HepG2 (cell line): ENCODE data around the gene TMTC4. TPM values are rescaled to one million over a fixed set of nuclear protein-coding genes. Genes with fewer than 3 reads are reported as not detected.

Experiments
- ATAC-seq: fragments of 200-7000 bp; cut with Tn5 transposase; 3 replicates; pipeline ENCODE4 v1.9.1; 2020; ENCODE audit warnings: mild to moderate bottlenecking, moderate library complexity
- BruUV-seq: library from RNA; stranded (reverse); fragments of 400-500 nt; replicated peaks from 2 replicates; lab custom pipeline; 2021; lab: Mats Ljungman, UMichigan
- CTCF ChIA-PET: fragments of 300-600 bp; formaldehyde crosslinking; extraction: SDS; loops from one replicate; lab custom pipeline; 2021; ENCODE audit warnings: low total read pairs, inconsistent platforms, low intra/inter-chr PET ratio; lab: Yijun Ruan, JAX
- POLR2A ChIA-PET: fragments of 350-600 bp; sonication (Branson Sonifier 250); formaldehyde crosslinking; loops from one replicate; lab custom pipeline; 2020; ENCODE audit warnings: antibody characterized with exemption, inconsistent platforms; lab: Yijun Ruan, JAX
- DNase-seq: peaks from one replicate; pipeline ENCODE4 v3.0.0-alpha.2; 2015; ENCODE audit warnings: low spot score
- FAIRE-seq: peaks from 3 replicates; lab custom pipeline; 2011; peaks lifted over from hg19 to GRCh38; lab: Jason Lieb, UNC
- H2AFZ ChIP-seq: one replicate; pipeline ENCODE4 v1.6.1; 2011; ENCODE audit warnings: low read length, inconsistent platforms
- H3K27ac ChIP-seq: fragments of 300-600 bp; 3 replicates; pipeline ENCODE4 v1.8.0; 2011; ENCODE audit warnings: mixed run types, mild to moderate bottlenecking, mixed read lengths, low read length, inconsistent platforms; ENCODE audit not compliant: insufficient read depth; ENCODE audit errors: extremely low read length
- H3K27me3 ChIP-seq, 2 experiments: fragments of 200-600 bp in 1 of 2; 2 replicates in 1 of 2; 3 replicates in 1 of 2; pipeline versions ENCODE4 v1.6.0 to v1.8.0; 2011; ENCODE audit warnings: low read length in 2 of 2, mild to moderate bottlenecking in 2 of 2, moderate library complexity in 2 of 2, inconsistent platforms in 1 of 2; ENCODE audit not compliant: insufficient read depth in 2 of 2, control insufficient read depth in 1 of 2
- H3K36me3 ChIP-seq, 2 experiments: fragments of 200-600 bp in 1 of 2; replicated peaks in 1 of 2; 2 replicates in 1 of 2; 3 replicates in 1 of 2; pipeline versions ENCODE4 v1.5.1 to v1.8.0; 2011; ENCODE audit warnings: low read length in 2 of 2, inconsistent platforms in 1 of 2; ENCODE audit not compliant: insufficient read depth in 2 of 2, control insufficient read depth in 1 of 2
- H3K4me1 ChIP-seq: 2 replicates; pipeline ENCODE4 v1.5.1; 2012; ENCODE audit warnings: low read length, inconsistent platforms; ENCODE audit not compliant: insufficient read depth
- H3K4me2 ChIP-seq: 2 replicates; pipeline ENCODE4 v1.6.0; 2011; ENCODE audit warnings: low read depth, low read length, inconsistent platforms
- H3K4me3 ChIP-seq, 3 experiments: fragments of 200-600 bp in 1 of 3; sonication (generic), shearing (Covaris generic) in 1 of 3; replicated peaks in 1 of 3; 2 replicates each; pipeline ENCODE4 v1.5.1; 2011 to 2016; ENCODE audit warnings: low read length in 3 of 3, inconsistent platforms in 2 of 3, low read depth in 2 of 3, mild to moderate bottlenecking in 2 of 3, control low read depth in 1 of 3, mixed read lengths in 1 of 3; ENCODE audit not compliant: insufficient read depth in 1 of 3
- H3K79me2 ChIP-seq: one replicate; pipeline ENCODE4 v1.6.1; 2011; ENCODE audit warnings: low read length, inconsistent platforms; ENCODE audit not compliant: insufficient read depth
- H3K9ac ChIP-seq: 2 replicates; pipeline ENCODE4 v1.6.0; 2011; ENCODE audit warnings: mild to moderate bottlenecking, low read depth, low read length, inconsistent platforms; ENCODE audit not compliant: insufficient read depth
- H3K9me3 ChIP-seq: 2 replicates; pipeline ENCODE4 v1.5.1; 2012; ENCODE audit warnings: mild to moderate bottlenecking, low read length
- H4K20me1 ChIP-seq: 2 replicates; pipeline ENCODE4 v1.6.0; 2011; ENCODE audit warnings: inconsistent platforms, mild to moderate bottlenecking, low read length, moderate library complexity; ENCODE audit not compliant: insufficient read depth
- ARNT2 ChIP-seq: sonication (generic); formaldehyde crosslinking; IDR thresholded peaks from 2 replicates; pipeline ENCODE4 v1.8.0; 2022; ENCODE audit warnings: mild to moderate bottlenecking, low read depth, missing genetic modification reagents, moderate library complexity
- BRCA1 ChIP-seq: sonication (generic); formaldehyde crosslinking; IDR thresholded peaks from 2 replicates; pipeline ENCODE4 v1.4.0; 2020; ENCODE audit warnings: missing genetic modification reagents
- GATAD2A ChIP-seq: IDR thresholded peaks from 2 replicates; pipeline ENCODE4 v1.6.1; 2016
- KDM6A ChIP-seq: IDR thresholded peaks from 2 replicates; pipeline ENCODE4 v1.6.1; 2016; ENCODE audit warnings: low read depth
- PRPF4 ChIP-seq: fragments of 200-400 bp; formaldehyde crosslinking; IDR thresholded peaks from 2 replicates; pipeline ENCODE4 v1.6.1; 2016; ENCODE audit warnings: low read length, low read depth; ENCODE audit not compliant: poor library complexity, severe bottlenecking
- RAD21 ChIP-seq: fragments of 450-650 bp; formaldehyde crosslinking; IDR thresholded peaks from 2 replicates; pipeline ENCODE4 v1.5.0; 2020; ENCODE audit warnings: mild to moderate bottlenecking
- RXRB ChIP-seq: IDR thresholded peaks from 2 replicates; pipeline ENCODE4 v1.6.1; 2016; ENCODE audit warnings: borderline replicate concordance, missing genetic modification reagents, missing compliant biosample characterization
- SMC3 ChIP-seq: IDR thresholded peaks from 2 replicates; pipeline ENCODE4 v1.6.1; 2011; ENCODE audit warnings: low read length, improper control_type of control experiment
- STAG1 ChIP-seq: sonication (generic); formaldehyde crosslinking; IDR thresholded peaks from 2 replicates; pipeline ENCODE4 v1.4.0; 2020; ENCODE audit warnings: missing genetic modification reagents
- STAT6 ChIP-seq: sonication (generic); formaldehyde crosslinking; IDR thresholded peaks from 2 replicates; pipeline ENCODE4 v1.4.0; 2020; ENCODE audit warnings: missing genetic modification reagents, mild to moderate bottlenecking, borderline replicate concordance
- ZBTB8A ChIP-seq: sonication (generic); formaldehyde crosslinking; IDR thresholded peaks from 2 replicates; pipeline ENCODE4 v1.4.0; 2020; ENCODE audit warnings: mild to moderate bottlenecking, low read depth, missing genetic modification reagents, borderline replicate concordance
- ZNF3 ChIP-seq: IDR thresholded peaks from 2 replicates; pipeline ENCODE4 v1.7.0; 2017; ENCODE audit warnings: inconsistent platforms
- WGBS: methylation state at CpG from one replicate; pipeline ENCODE4 v1.1.6; 2017; ENCODE audit warnings: low lambda C conversion rate; 5-methylcytosine and 5-hydroxymethylcytosine counted together
- in situ Hi-C: cut with HindIII; loops from 2 replicates; pipeline ENCODE4 v1.10.0; 2017; ENCODE audit warnings: low pct_unique_long_range_greater_than_20kb; ENCODE audit not compliant: extremely low pct_ligation_motif_present
- intact Hi-C: fragments of 100-400 bp; cut with micrococcal nuclease; formaldehyde crosslinking; loops from one replicate; pipeline ENCODE4 v1.10.0; 2022; ENCODE audit not compliant: unreplicated experiment
- polyA plus RNA-seq, 8 experiments: library from polyadenylated mRNA; depleted of rRNA in 3 of 8; stranded (reverse) in 7 of 8; unstranded in 1 of 8; fragments of >200 nt; fragmentation: Illumina TruSeq in 4 of 8; extraction: Trizol in 4 of 8; gene quantifications; 2 replicates each; pipeline versions ENCODE4 v1.2.1 to v1.2.3, GENCODE V29; 2011 to 2016; ENCODE audit warnings: low read depth in 4 of 8, missing spikeins in 1 of 8, mixed read lengths in 1 of 8; ENCODE audit not compliant: insufficient read depth in 1 of 8
- total RNA-seq, 5 experiments: library from RNA; depleted of rRNA; stranded (reverse); fragments of >200 nt; fragmentation: Illumina TruSeq; extraction: Trizol; gene quantifications; 2 replicates each; pipeline ENCODE4 v1.2.3, GENCODE V29; 2016; ENCODE audit warnings: low read depth in 1 of 5
- TF ChIP-seq, protein P1 (sequence below): sonication (generic); formaldehyde crosslinking; IDR thresholded peaks from 2 replicates; pipeline ENCODE4 v1.9.0; 2021; ENCODE audit warnings: missing genetic modification reagents, borderline replicate concordance

TMTC4 gene
- total and polyA plus RNA-seq, 2 of the 13 experiments (the other 11 are each of a cell fraction or from before 2014, with no cell fraction given) = 16.0 to 22.6 TPM

DNA sequence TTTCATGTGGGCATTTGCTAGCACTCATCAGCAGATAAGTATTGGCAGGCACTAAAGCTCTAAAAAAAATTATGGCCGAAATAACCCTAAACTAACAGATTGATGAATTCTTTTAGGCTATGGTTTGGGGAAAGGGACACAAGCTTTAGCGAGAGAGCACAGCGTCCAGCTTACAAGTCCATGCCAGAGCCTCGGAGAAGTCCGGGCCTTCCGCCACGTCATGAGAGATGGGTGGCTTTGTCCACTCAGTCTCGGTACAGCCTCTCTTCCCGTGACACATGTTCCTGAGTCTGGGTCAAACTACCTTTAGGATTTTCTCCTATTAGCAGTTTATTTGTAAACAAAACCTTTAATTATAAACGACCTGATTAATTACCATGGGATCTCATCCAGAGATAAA is 27.7 kb downstream of the TMTC4 start:
- 93% methylated on average over 10 of the region's 10 CpGs for WGBS
- no peaks in the 10 kb centered on the region for H3K79me2 ChIP-seq
- no peak overlapping the region for H3K4me3 ChIP-seq
- H3K27me3 ChIP-seq = no peaks in the 10 kb centered on the region
- H3K9ac ChIP-seq = no peak overlapping the region
- no peak for ATAC-seq
- peaks cover 0 to 10% of the 10 kb centered on the region in 2 experiments; a peak in 1 of 5 replicates for H3K36me3 ChIP-seq
- no peak overlapping the region for H3K27ac ChIP-seq
- in situ Hi-C loops = no loop called here
- H3K9me3 ChIP-seq = no peaks in the 10 kb centered on the region
- FAIRE-seq = no peak
- no peaks in the 10 kb centered on the region for H3K4me1 ChIP-seq
- H4K20me1 ChIP-seq = no peaks in the 10 kb centered on the region
- BruUV-seq = no TSS peak
- intact Hi-C loops = loop anchor here (1.0 kb wide), 1 partner anchor 454 kb away; no protein-coding TSS in a partner anchor
- no peak overlapping the region for H2AFZ ChIP-seq
- POLR2A ChIA-PET = no interaction called here
- CTCF ChIA-PET = interaction anchor here (0.6 to 1.2 kb wide), 2 partner anchors 455 to 481 kb away, joined by 3 to 4 read pairs; no protein-coding TSS in a partner anchor
- TF ChIP-seq KDM6A (CRISPR knock-in tag) = no peak
- no peak for TF ChIP-seq ZNF3
- no peak for TF ChIP-seq BRCA1 (CRISPR knock-in tag)
- H3K4me2 ChIP-seq = no peak overlapping the region
- no peak for DNase-seq

GRCh38 chr13:100646030-100646673 is 28.4 kb downstream of the TMTC4 start:
- POLR2A ChIA-PET = no interaction called here
- WGBS = 79% methylated on average over 11 of the region's 12 CpGs
- no peak for TF ChIP-seq GATAD2A (CRISPR knock-in tag)
- no peak for TF ChIP-seq PRPF4
- TF ChIP-seq STAT6 (CRISPR knock-in tag) = no peak
- peak; percentile 77 for TF ChIP-seq STAG1 (CRISPR knock-in tag)
- peak; percentile 46; the same call in 1 of the 2 replicates for TF ChIP-seq SMC3
- TF ChIP-seq RXRB = no peak
- TF ChIP-seq RAD21 = peak; percentile 53; the same call in 1 of the 2 replicates
- TF ChIP-seq ZBTB8A (CRISPR knock-in tag) = no peak
- no peak for TF ChIP-seq ARNT2 (CRISPR knock-in tag)
- TF ChIP-seq, protein P1, sequence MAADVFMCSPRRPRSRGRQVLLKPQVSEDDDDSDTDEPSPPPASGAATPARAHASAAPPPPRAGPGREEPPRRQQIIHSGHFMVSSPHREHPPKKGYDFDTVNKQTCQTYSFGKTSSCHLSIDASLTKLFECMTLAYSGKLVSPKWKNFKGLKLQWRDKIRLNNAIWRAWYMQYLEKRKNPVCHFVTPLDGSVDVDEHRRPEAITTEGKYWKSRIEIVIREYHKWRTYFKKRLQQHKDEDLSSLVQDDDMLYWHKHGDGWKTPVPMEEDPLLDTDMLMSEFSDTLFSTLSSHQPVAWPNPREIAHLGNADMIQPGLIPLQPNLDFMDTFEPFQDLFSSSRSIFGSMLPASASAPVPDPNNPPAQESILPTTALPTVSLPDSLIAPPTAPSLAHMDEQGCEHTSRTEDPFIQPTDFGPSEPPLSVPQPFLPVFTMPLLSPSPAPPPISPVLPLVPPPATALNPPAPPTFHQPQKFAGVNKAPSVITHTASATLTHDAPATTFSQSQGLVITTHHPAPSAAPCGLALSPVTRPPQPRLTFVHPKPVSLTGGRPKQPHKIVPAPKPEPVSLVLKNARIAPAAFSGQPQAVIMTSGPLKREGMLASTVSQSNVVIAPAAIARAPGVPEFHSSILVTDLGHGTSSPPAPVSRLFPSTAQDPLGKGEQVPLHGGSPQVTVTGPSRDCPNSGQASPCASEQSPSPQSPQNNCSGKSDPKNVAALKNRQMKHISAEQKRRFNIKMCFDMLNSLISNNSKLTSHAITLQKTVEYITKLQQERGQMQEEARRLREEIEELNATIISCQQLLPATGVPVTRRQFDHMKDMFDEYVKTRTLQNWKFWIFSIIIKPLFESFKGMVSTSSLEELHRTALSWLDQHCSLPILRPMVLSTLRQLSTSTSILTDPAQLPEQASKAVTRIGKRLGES (CRISPR knock-in tag) = no peak

More at GRCh38 chr13:100646030-100646673, 28.4 kb downstream of the TMTC4 start:
- no peaks in the 10 kb centered on the region for H4K20me1 ChIP-seq
- CTCF ChIA-PET = interaction anchor here (0.6 to 1.2 kb wide), 2 partner anchors 455 to 482 kb away, joined by 3 to 4 read pairs; no protein-coding TSS in a partner anchor
- H3K4me1 ChIP-seq = no peaks in the 10 kb centered on the region
- H3K4me2 ChIP-seq = no peak overlapping the region
- H3K9me3 ChIP-seq = no peaks in the 10 kb centered on the region
- H3K4me3 ChIP-seq = no peak overlapping the region
- no peak overlapping the region for H3K27ac ChIP-seq
- H3K9ac ChIP-seq = no peak overlapping the region
- intact Hi-C loops = loop anchor here (1.0 kb wide), 1 partner anchor 455 kb away; no protein-coding TSS in a partner anchor
- in situ Hi-C loops = no loop called here
- no peak overlapping the region for H2AFZ ChIP-seq
- BruUV-seq = no TSS peak
- DNase-seq = peak; percentile 28
- FAIRE-seq = peak; percentile 53
- H3K79me2 ChIP-seq = no peaks in the 10 kb centered on the region
- peaks cover 0 to 14% of the 10 kb centered on the region in 2 experiments; a peak in 2 of 5 replicates for H3K36me3 ChIP-seq
- peak; percentile 85 for ATAC-seq
- H3K27me3 ChIP-seq = no peaks in the 10 kb centered on the region
